Fibroblast of peridontal ligament (primary cell): ENCODE data around the gene MSANTD7.
"Not testable (repeated sequence)": the region's sequence is repeated elsewhere in the genome, so short reads cannot be mapped to it uniquely, and the experiment has no call there.

Source experiments
- DNase-seq: peaks from one replicate; pipeline ENCODE4 v3.0.0-alpha.2; 2010; ENCODE audit errors: extremely low read depth

Gene MSANTD7

GRCh38 chr10:14837757-14838581, at the start of gene MSANTD7, which contains the start of the genes CDNF and HSPA14:
TSS of gene MSANTD7 (plus strand) at chr10:14838306. CDS start at chr10:14842285, 3,979 bp downstream.
TSS of gene CDNF (minus strand) at chr10:14838037. CDS start at chr10:14837946, 91 bp downstream.
TSS of gene HSPA14 (plus strand) at chr10:14838306. CDS start at chr10:14838403, 97 bp downstream.
- peak; percentile 99 for DNase-seq

GRCh38 chr10:14798636-14799035, 39.5 kb upstream of the MSANTD7 start:
- no peak for DNase-seq

- DNase-seq: no peak
These were observed 37.7 kb upstream of the MSANTD7 start for GRCh38 chr10:14800397-14800796.

GRCh38 chr10:14801723-14802122, 36.4 kb upstream of the MSANTD7 start:
- DNase-seq: no peak

GRCh38 chr10:14803827-14804226, 34.3 kb upstream of the MSANTD7 start:
- no peak for DNase-seq

GRCh38 chr10:14806318-14806717, 31.8 kb upstream of the MSANTD7 start:
- DNase-seq: no peak

- DNase-seq: no peak
These were observed 26.8 kb upstream of the MSANTD7 start for GRCh38 chr10:14810969-14811953.

GRCh38 chr10:14812271-14812670, 25.8 kb upstream of the MSANTD7 start:
- DNase-seq: no peak

GRCh38 chr10:14815681-14816080, 22.4 kb upstream of the MSANTD7 start:
- peak; percentile 40 for DNase-seq

- DNase-seq: not testable (repeated sequence)
These were observed 21.4 kb upstream of the MSANTD7 start for GRCh38 chr10:14816717-14817116.

GRCh38 chr10:14820010-14820774, 17.9 kb upstream of the MSANTD7 start:
- peak; percentile 96 for DNase-seq

- DNase-seq: no peak
These were observed 17.3 kb upstream of the MSANTD7 start for GRCh38 chr10:14820775-14821154.

- DNase-seq: no peak
These were observed 16.3 kb upstream of the MSANTD7 start for GRCh38 chr10:14821635-14822375.

- peak; percentile 80 for DNase-seq
These were observed 15.0 kb upstream of the MSANTD7 start for GRCh38 chr10:14822879-14823755.

- no peak for DNase-seq
These were observed 14.1 kb upstream of the MSANTD7 start for GRCh38 chr10:14823966-14824365.

GRCh38 chr10:14826076-14826829, 11.9 kb upstream of the MSANTD7 start:
- DNase-seq: no peak

GRCh38 chr10:14833106-14833505, 5.0 kb upstream of the MSANTD7 start:
- no peak for DNase-seq

GRCh38 chr10:14836208-14836607, 1.9 kb upstream of the MSANTD7 start:
- DNase-seq: no peak
